GM19238 (cell line): ENCODE data around the gene NHSL2.

Source experiments
- DNase-seq: peaks from one replicate; pipeline ENCODE4 v3.0.0; 2011; ENCODE audit warnings: low spot score; ENCODE audit not compliant: insufficient read length

Gene NHSL2

GRCh38 chrX:72107320-72107719, 196.7 kb downstream of the NHSL2 start:
- no peak for DNase-seq

GRCh38 chrX:72107841-72108595, 197.4 kb downstream of the NHSL2 start:
- DNase-seq = no peak

- DNase-seq = no peak
Measured at GRCh38 chrX:72108666-72109065, 198.0 kb downstream of the NHSL2 start.

GRCh38 chrX:72110051-72110875, 199.6 kb downstream of the NHSL2 start:
- no peak for DNase-seq

GRCh38 chrX:72110876-72111708, 200.4 kb downstream of the NHSL2 start:
- no peak for DNase-seq

- no peak for DNase-seq
Measured at GRCh38 chrX:72113461-72113860, 202.8 kb downstream of the NHSL2 start.

- DNase-seq = no peak
Measured at GRCh38 chrX:72114306-72114705, 203.7 kb downstream of the NHSL2 start.

- no peak for DNase-seq
Measured at GRCh38 chrX:72114807-72115206, 204.2 kb downstream of the NHSL2 start.

- no peak for DNase-seq
Measured at GRCh38 chrX:72115380-72115779, 204.7 kb downstream of the NHSL2 start.

GRCh38 chrX:72117636-72118210, 207.1 kb downstream of the NHSL2 start:
- no peak for DNase-seq

GRCh38 chrX:72120837-72121236, 210.2 kb downstream of the NHSL2 start:
- DNase-seq = no peak

GRCh38 chrX:72121383-72121782, 210.7 kb downstream of the NHSL2 start:
- no peak for DNase-seq

GRCh38 chrX:72122621-72123337, 212.1 kb downstream of the NHSL2 start:
- DNase-seq = no peak

- no peak for DNase-seq
Measured at GRCh38 chrX:72123471-72124185, 213.0 kb downstream of the NHSL2 start.

GRCh38 chrX:72124540-72125201, 214.0 kb downstream of the NHSL2 start:
- no peak for DNase-seq

- no peak for DNase-seq
Measured at GRCh38 chrX:72125331-72126047, 214.8 kb downstream of the NHSL2 start.

- no peak for DNase-seq
Measured at GRCh38 chrX:72126048-72126415, 215.4 kb downstream of the NHSL2 start.

GRCh38 chrX:72126539-72127140, 216.0 kb downstream of the NHSL2 start:
- DNase-seq = peak; percentile 76

GRCh38 chrX:72127332-72127731, 216.7 kb downstream of the NHSL2 start:
- DNase-seq = no peak
